ENCODE data around the gene BSPRY. TPM values are rescaled to one million over a fixed set of nuclear protein-coding genes. Genes with fewer than 3 reads are reported as not detected.

BSPRY gene
- total RNA-seq, 1 donor from 2014 or later: 10.8 TPM

DNA sequence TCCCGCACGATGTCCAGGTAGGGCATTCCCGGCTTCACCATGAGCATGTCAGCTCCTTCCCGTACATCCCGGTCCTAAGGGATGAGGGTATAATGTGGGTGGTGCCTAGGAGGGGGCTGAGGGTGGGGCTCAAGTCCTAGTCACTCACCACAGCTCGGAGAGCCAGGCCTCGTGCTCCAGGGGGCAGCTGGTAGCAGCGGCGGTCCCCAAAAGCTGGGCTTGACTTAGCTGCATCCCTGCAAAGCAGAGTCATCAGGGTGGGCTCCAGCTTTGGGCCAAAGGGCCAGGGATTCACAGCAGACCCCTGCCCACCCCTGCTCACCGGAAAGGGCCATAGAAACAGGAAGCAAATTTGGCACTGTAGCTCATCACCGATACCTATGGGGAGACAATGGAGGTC, 40.1 kb downstream of the BSPRY start:
- H3K4me3 ChIP-seq: no peak overlapping the region
- H3K27me3 ChIP-seq: no peaks in the 10 kb centered on the region
- ATAC-seq (no peak), DNase-seq (peak; percentile 46)
- no peaks in the 10 kb centered on the region for H3K4me1 ChIP-seq
- H3K36me3 ChIP-seq: peaks cover 70% of the 10 kb centered on the region
- TF ChIP-seq, protein P1, sequence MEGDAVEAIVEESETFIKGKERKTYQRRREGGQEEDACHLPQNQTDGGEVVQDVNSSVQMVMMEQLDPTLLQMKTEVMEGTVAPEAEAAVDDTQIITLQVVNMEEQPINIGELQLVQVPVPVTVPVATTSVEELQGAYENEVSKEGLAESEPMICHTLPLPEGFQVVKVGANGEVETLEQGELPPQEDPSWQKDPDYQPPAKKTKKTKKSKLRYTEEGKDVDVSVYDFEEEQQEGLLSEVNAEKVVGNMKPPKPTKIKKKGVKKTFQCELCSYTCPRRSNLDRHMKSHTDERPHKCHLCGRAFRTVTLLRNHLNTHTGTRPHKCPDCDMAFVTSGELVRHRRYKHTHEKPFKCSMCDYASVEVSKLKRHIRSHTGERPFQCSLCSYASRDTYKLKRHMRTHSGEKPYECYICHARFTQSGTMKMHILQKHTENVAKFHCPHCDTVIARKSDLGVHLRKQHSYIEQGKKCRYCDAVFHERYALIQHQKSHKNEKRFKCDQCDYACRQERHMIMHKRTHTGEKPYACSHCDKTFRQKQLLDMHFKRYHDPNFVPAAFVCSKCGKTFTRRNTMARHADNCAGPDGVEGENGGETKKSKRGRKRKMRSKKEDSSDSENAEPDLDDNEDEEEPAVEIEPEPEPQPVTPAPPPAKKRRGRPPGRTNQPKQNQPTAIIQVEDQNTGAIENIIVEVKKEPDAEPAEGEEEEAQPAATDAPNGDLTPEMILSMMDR (IDR thresholded peaks at IDR 0.05): no peak
- no peaks in the 10 kb centered on the region for H3K9me3 ChIP-seq
- H3K27ac ChIP-seq: no peak overlapping the region
- intact Hi-C loops (cut with DNase I): no loop called here

DNA sequence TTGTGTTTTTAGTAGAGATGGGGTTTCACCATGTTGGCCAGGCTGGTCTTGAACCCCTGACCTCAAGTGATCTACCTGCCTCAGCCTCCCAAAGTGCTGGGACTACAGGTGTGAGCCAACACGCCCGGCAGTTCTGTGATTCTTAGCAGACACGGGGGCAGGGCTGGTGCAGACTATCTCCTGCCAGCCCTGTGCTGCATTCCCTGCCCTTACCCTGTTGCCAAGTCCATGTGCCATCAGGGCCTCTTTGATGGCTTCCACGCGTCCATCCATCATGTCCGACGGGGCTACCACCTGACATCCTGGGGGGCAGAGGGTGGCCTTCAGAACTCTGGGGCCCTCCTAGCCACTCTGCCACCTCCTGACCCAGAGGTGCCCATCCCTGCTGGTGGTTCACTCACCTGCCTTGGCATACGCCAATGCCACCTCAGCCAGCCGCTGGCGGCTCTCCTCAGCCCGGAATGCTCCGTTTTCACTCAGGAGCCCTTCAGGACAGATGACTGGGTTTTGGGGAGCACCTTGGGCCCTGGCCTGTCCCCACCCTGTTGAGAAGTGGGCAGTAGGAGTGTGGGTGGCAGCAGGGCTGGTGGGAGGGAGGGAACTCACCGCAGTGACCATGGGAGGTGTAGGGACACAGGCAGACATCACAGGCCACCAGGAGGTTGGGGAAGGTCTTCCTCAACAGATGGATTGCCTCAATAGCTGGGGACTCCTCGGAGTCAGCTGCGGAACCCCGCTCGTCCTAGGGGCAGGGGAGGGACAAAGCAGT, 41.0 kb downstream of the BSPRY start:
- H3K9me3 ChIP-seq: no peaks in the 10 kb centered on the region
- ATAC-seq: no peak
- no peak overlapping the region for H3K27ac ChIP-seq
- H3K27me3 ChIP-seq: no peaks in the 10 kb centered on the region
- intact Hi-C loops (cut with DNase I): no loop called here
- no peaks in the 10 kb centered on the region for H3K4me1 ChIP-seq
- TF ChIP-seq, protein P1 (IDR thresholded peaks at IDR 0.05): no peak
- peak; percentile 52 for DNase-seq
- H3K4me3 ChIP-seq: no peak overlapping the region
- peaks cover 70% of the 10 kb centered on the region for H3K36me3 ChIP-seq

DNA sequence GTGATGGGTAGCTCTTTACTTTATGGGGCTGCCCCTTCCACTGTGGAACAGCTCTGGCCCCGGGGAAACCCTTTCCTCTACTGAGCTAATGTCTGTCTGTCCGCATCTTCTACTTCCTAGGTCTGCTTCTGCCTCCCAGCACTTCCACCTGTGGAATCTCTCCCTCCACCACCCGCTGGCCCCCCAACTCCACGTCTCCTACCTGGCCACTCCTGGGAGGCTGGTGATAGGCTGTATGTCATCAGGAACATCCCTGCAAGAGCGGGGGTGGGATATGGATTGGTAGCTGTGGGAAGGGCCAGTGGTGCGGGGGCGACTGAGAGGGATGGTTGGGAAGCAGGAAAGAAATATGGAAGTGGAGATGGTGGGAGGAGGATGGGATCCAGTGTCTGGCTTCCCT, 42.6 kb downstream of the BSPRY start:
- Histone ChIP-seq H3K27me3 (no peaks in the 10 kb centered on the region), H3K27ac (no peak overlapping the region), H3K4me3 (no peak overlapping the region), H3K36me3 (peaks cover 67% of the 10 kb centered on the region), H3K9me3 (no peaks in the 10 kb centered on the region), H3K4me1 (no peaks in the 10 kb centered on the region)
- intact Hi-C loops (cut with DNase I): no loop called here
- TF ChIP-seq, protein P1 (IDR thresholded peaks at IDR 0.05): no peak
- DNase-seq (peak; percentile 55), ATAC-seq (no peak)

DNA sequence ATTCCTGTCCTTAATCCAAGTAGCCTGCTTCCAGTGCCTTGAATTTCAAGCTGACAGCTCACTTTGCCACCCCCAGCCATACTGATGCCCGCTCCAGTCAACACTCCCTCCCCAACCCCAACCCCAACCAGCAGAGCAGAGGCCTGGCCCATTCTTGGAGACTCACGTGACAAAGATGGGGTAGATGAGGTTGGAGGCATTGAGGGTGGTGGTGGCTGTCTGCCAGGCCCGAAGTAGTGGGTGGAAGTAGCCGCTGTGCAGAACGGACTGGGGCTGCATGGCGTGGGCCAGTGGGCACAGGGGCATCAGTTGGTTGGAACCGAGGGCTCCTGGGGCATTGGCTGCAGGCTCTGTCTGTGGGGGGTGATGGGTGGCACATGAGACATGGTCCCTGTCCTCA, 43.9 kb downstream of the BSPRY start:
- Histone ChIP-seq H3K9me3 (no peaks in the 10 kb centered on the region), H3K4me1 (no peaks in the 10 kb centered on the region), H3K4me3 (no peak overlapping the region), H3K27me3 (no peaks in the 10 kb centered on the region), H3K36me3 (peaks cover 53% of the 10 kb centered on the region), H3K27ac (no peak overlapping the region)
- intact Hi-C loops (cut with DNase I): no loop called here
- ATAC-seq (no peak), DNase-seq (peak; percentile 43)
- TF ChIP-seq, protein P1 (IDR thresholded peaks at IDR 0.05): no peak

DNA sequence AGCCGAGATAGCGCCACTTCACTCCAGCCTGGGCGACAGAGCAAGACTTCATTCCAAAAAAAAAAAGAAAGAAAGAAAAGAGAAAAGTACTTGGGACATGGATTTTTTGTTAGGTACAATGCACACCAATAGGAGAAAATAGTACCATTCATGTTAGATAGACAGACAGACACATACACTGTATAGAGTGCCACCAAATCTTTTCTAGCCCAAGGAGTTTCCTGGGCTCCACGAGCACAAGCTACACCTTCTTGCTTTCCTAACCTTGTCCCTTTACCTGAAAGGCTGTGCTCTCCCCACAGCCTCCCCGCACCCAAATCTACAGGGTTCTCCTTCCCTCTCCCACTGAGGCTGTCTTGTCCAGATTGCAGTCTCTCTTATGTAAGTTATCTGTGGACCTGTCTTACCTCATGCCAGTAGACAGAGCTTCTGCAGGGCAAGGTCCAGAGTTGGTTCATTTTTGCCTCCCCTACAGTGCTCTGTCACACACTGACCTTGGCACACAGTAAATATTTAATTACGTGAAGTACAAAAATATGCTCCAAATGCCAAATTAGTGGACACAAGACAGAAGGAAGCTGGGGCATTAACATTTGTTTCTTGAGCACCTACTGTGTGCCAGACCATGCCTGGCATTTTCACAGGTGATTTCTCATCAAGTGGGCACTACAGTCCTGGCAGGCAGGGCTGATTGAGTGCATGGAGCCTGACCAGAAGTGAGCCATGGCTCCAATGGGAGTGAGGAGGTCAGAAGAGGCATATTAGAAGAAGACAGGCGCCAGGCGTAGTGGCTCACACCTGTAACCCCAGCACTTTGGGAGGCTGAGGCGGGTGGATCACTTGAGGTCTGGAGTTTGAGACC, 45.9 kb downstream of the BSPRY start:
- ATAC-seq: no peak
- TF ChIP-seq, protein P1 (IDR thresholded peaks at IDR 0.05): no peak
- Histone ChIP-seq H3K36me3 (peaks cover 34% of the 10 kb centered on the region), H3K9me3 (no peaks in the 10 kb centered on the region), H3K27me3 (no peaks in the 10 kb centered on the region), H3K4me1 (peaks cover 5% of the 10 kb centered on the region), H3K27ac (no peak overlapping the region), H3K4me3 (no peak overlapping the region)
- DNase-seq: no peak
- intact Hi-C loops (cut with DNase I): no loop called here
